Keratinocyte (primary cell): Measurements from ENCODE around the gene DENND2A. TPM values are rescaled to one million over a fixed set of nuclear protein-coding genes. Genes with fewer than 3 reads are reported as not detected.

ENCODE experiments used
- DNase-seq: peaks from one replicate; pipeline ENCODE4 v3.0.0-alpha.2; 2011; ENCODE audit warnings: low read depth, missing footprints, low spot score
- FAIRE-seq: peaks from 2 replicates; lab custom pipeline; 2011; peaks lifted over from hg19 to GRCh38; lab: Jason Lieb, UNC
- H2AFZ ChIP-seq: 2 replicates; pipeline ENCODE4 v1.6.0; 2012; ENCODE audit warnings: low read length, control low read depth, inconsistent platforms; ENCODE audit not compliant: control insufficient read depth
- H3K27ac ChIP-seq: 2 replicates; pipeline ENCODE4 v1.5.1; 2011; ENCODE audit warnings: low read length; ENCODE audit not compliant: control insufficient read depth, insufficient read depth
- H3K27me3 ChIP-seq: 3 replicates; pipeline ENCODE4 v1.6.0; 2011; ENCODE audit warnings: low read length; ENCODE audit not compliant: control insufficient read depth, insufficient read depth; ENCODE audit errors: extremely low read depth
- H3K36me3 ChIP-seq, 2 experiments: 2 replicates in 1 of 2; 3 replicates in 1 of 2; pipeline ENCODE4 v1.5.1; 2011; ENCODE audit warnings: low read length in 2 of 2, mild to moderate bottlenecking in 1 of 2; ENCODE audit not compliant: control insufficient read depth in 2 of 2, insufficient read depth in 2 of 2; ENCODE audit errors: extremely low read depth in 1 of 2
- H3K4me1 ChIP-seq: 3 replicates; pipeline ENCODE4 v1.5.1; 2011; ENCODE audit warnings: low read length; ENCODE audit not compliant: control insufficient read depth, insufficient read depth; ENCODE audit errors: extremely low read depth
- H3K4me2 ChIP-seq: 3 replicates; pipeline ENCODE4 v1.6.0; 2011; ENCODE audit warnings: low read depth, low read length; ENCODE audit not compliant: control insufficient read depth, insufficient read depth; ENCODE audit errors: extremely low read depth
- H3K4me3 ChIP-seq, 3 experiments: fragments of 200-600 bp in 1 of 3; sonication (generic) in 1 of 3; 2 replicates in 2 of 3; 3 replicates in 1 of 3; pipeline ENCODE4 v1.5.1; 2011 to 2016; ENCODE audit warnings: low read length in 3 of 3, mild to moderate bottlenecking in 3 of 3, control low read depth in 2 of 3, inconsistent platforms in 1 of 3, low read depth in 1 of 3, mixed read lengths in 1 of 3, mixed run types in 1 of 3, moderate library complexity in 1 of 3; ENCODE audit not compliant: control insufficient read depth in 2 of 3, insufficient read depth in 2 of 3; ENCODE audit errors: extremely low read depth in 1 of 3
- H3K79me2 ChIP-seq: 2 replicates; pipeline ENCODE4 v1.6.0; 2012; ENCODE audit warnings: low read length; ENCODE audit not compliant: control insufficient read depth, insufficient read depth
- H3K9ac ChIP-seq: 3 replicates; pipeline ENCODE4 v1.6.0; 2011; ENCODE audit warnings: low read length; ENCODE audit not compliant: control insufficient read depth, insufficient read depth; ENCODE audit errors: extremely low read depth
- H3K9me1 ChIP-seq: 3 replicates; pipeline ENCODE4 v1.6.0; 2011; ENCODE audit warnings: low read length; ENCODE audit not compliant: control insufficient read depth, insufficient read depth; ENCODE audit errors: extremely low read depth
- H3K9me3 ChIP-seq: 2 replicates; pipeline ENCODE4 v1.5.1; 2012; ENCODE audit warnings: low read depth, low read length; ENCODE audit not compliant: control insufficient read depth
- H4K20me1 ChIP-seq: 3 replicates; pipeline ENCODE4 v1.6.0; 2011; ENCODE audit warnings: low read length; ENCODE audit not compliant: control insufficient read depth, insufficient read depth; ENCODE audit errors: extremely low read depth
- EZH2 ChIP-seq: IDR thresholded peaks from one replicate; pipeline ENCODE4 v1.6.1; 2012; ENCODE audit warnings: inconsistent platforms, mild to moderate bottlenecking, low read length, moderate library complexity
- dilution Hi-C: fragments of 300-500 bp; cut with MboI; formaldehyde crosslinking; loops from one replicate; pipeline ENCODE4 v1.7.0; 2020; ENCODE audit warnings: low sequenced_read_pairs; ENCODE audit not compliant: extremely low pct_ligation_motif_present
- polyA plus RNA-seq, 5 experiments: library from polyadenylated mRNA; depleted of rRNA in 3 of 5; stranded (reverse) in 3 of 5; stranded (forward) in 1 of 5; unstranded in 1 of 5; fragments of >200 nt; gene quantifications; 1 replicate in 1 of 5; 2 replicates in 3 of 5; 3 replicates in 1 of 5; pipeline versions ENCODE4 v1.2.1 to v1.2.3, GENCODE V29; 2011 to 2012; ENCODE audit warnings: missing spikeins in 2 of 5, low read depth in 1 of 5, low replicate concordance in 1 of 5
- TF ChIP-seq, protein P1 (sequence below), 3 experiments: IDR thresholded peaks in 1 of 3; conservative IDR thresholded peaks in 1 of 3; optimal IDR thresholded peaks in 1 of 3; 2 replicates in 2 of 3; 3 replicates in 1 of 3; pipeline versions ENCODE3 to v1.5.1; 2011; ENCODE audit warnings: low read length in 3 of 3, mild to moderate bottlenecking in 3 of 3, moderate library complexity in 2 of 3, control low read depth in 1 of 3, inconsistent platforms in 1 of 3; ENCODE audit not compliant: insufficient read depth in 2 of 3; ENCODE audit errors: extremely low read depth in 1 of 3

Gene DENND2A
- polyA plus RNA-seq, 1 donor (not counting 4 experiments of a cell fraction or from before 2014, with no cell fraction given), result 1.8 TPM

GRCh38 chr7:140596519-140597427, 43.8 kb downstream of the DENND2A start:
- DNase-seq, result no peak
- no peak for TF ChIP-seq EZH2
- TF ChIP-seq, protein P1, sequence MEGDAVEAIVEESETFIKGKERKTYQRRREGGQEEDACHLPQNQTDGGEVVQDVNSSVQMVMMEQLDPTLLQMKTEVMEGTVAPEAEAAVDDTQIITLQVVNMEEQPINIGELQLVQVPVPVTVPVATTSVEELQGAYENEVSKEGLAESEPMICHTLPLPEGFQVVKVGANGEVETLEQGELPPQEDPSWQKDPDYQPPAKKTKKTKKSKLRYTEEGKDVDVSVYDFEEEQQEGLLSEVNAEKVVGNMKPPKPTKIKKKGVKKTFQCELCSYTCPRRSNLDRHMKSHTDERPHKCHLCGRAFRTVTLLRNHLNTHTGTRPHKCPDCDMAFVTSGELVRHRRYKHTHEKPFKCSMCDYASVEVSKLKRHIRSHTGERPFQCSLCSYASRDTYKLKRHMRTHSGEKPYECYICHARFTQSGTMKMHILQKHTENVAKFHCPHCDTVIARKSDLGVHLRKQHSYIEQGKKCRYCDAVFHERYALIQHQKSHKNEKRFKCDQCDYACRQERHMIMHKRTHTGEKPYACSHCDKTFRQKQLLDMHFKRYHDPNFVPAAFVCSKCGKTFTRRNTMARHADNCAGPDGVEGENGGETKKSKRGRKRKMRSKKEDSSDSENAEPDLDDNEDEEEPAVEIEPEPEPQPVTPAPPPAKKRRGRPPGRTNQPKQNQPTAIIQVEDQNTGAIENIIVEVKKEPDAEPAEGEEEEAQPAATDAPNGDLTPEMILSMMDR (optimal IDR thresholded peaks at IDR 0.05 in 1 of 3, IDR thresholded peaks at IDR 0.05 in 1 of 3, conservative IDR thresholded peaks at IDR 0.05 in 1 of 3; ENCODE audit: extremely low read depth in 1 of 3, insufficient read depth in 2 of 3, low read length in 3 of 3), result no peak
- H3K27ac ChIP-seq, result no peak overlapping the region
- no peaks in the 10 kb centered on the region for H3K9me3 ChIP-seq
- no peaks in the 10 kb centered on the region for H3K79me2 ChIP-seq
- no peaks in the 10 kb centered on the region for H4K20me1 ChIP-seq
- H3K36me3 ChIP-seq, result no peaks in the 10 kb centered on the region
- dilution Hi-C loops, result no loop called here
- FAIRE-seq, result no peak
- H3K9ac ChIP-seq, result no peak overlapping the region
- no peaks in the 10 kb centered on the region for H3K9me1 ChIP-seq
- H3K4me2 ChIP-seq, result no peak overlapping the region
- H3K4me3 ChIP-seq, result no peak overlapping the region
- H3K4me1 ChIP-seq, result no peaks in the 10 kb centered on the region
- H2AFZ ChIP-seq, result no peak overlapping the region
- H3K27me3 ChIP-seq, result no peaks in the 10 kb centered on the region

DNA sequence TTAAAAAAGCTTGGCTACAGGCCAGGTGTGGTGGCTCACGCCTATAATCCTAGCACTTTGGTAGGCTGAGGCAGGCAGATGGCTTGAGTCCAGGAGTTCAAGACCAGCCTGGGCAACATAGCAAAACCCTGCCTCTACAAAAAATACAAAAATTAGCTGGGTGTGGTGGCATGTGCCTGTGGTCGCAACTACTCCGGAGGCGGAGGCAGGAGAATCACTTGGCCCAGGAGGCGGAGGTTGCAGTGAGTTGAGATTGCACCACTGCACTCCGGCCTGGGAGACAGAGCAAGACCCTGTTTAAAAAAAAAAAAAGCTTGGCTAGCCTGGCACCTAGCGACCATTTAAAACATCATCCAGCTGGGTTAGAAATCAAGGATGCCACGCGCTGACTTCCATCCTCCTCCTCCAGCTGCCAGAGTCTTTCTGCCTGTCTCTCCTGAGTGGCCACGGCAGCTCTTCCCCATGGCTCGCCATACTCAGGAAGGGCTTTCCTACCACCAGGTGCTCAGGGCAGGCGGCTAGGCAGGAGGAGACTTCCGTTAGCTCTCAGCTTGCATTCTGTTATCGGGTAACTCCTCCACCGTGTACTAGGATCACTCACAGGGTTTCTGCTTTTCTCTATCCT, 45.0 kb downstream of the DENND2A start:
- H4K20me1 ChIP-seq, result no peaks in the 10 kb centered on the region
- H3K4me2 ChIP-seq, result no peak overlapping the region
- TF ChIP-seq EZH2, result no peak
- TF ChIP-seq, protein P1 (optimal IDR thresholded peaks at IDR 0.05 in 1 of 3, IDR thresholded peaks at IDR 0.05 in 1 of 3, conservative IDR thresholded peaks at IDR 0.05 in 1 of 3; ENCODE audit: extremely low read depth in 1 of 3, insufficient read depth in 2 of 3, low read length in 3 of 3), result no peak
- H2AFZ ChIP-seq, result no peak overlapping the region
- DNase-seq (no peak), FAIRE-seq (no peak)
- no peaks in the 10 kb centered on the region for H3K9me1 ChIP-seq
- H3K4me3 ChIP-seq, result no peak overlapping the region
- dilution Hi-C loops, result no loop called here
- H3K36me3 ChIP-seq, result no peaks in the 10 kb centered on the region
- no peaks in the 10 kb centered on the region for H3K27me3 ChIP-seq
- no peaks in the 10 kb centered on the region for H3K4me1 ChIP-seq
- no peaks in the 10 kb centered on the region for H3K79me2 ChIP-seq
- H3K27ac ChIP-seq, result no peak overlapping the region
- no peak overlapping the region for H3K9ac ChIP-seq
- no peaks in the 10 kb centered on the region for H3K9me3 ChIP-seq
